ENCODE data around the gene CEP72. TPM values are rescaled to one million over a fixed set of nuclear protein-coding genes. Genes with fewer than 3 reads are reported as not detected.
"Not testable (repeated sequence)": the region's sequence is repeated elsewhere in the genome, so short reads cannot be mapped to it uniquely, and the experiment has no call there.

The CEP72 gene
- total and polyA plus RNA-seq, 10 of the 15 experiments (the other 5 are each of a cell fraction or from before 2014, with no cell fraction given): 0.35 to 13.5 (median 8.3) TPM

DNA sequence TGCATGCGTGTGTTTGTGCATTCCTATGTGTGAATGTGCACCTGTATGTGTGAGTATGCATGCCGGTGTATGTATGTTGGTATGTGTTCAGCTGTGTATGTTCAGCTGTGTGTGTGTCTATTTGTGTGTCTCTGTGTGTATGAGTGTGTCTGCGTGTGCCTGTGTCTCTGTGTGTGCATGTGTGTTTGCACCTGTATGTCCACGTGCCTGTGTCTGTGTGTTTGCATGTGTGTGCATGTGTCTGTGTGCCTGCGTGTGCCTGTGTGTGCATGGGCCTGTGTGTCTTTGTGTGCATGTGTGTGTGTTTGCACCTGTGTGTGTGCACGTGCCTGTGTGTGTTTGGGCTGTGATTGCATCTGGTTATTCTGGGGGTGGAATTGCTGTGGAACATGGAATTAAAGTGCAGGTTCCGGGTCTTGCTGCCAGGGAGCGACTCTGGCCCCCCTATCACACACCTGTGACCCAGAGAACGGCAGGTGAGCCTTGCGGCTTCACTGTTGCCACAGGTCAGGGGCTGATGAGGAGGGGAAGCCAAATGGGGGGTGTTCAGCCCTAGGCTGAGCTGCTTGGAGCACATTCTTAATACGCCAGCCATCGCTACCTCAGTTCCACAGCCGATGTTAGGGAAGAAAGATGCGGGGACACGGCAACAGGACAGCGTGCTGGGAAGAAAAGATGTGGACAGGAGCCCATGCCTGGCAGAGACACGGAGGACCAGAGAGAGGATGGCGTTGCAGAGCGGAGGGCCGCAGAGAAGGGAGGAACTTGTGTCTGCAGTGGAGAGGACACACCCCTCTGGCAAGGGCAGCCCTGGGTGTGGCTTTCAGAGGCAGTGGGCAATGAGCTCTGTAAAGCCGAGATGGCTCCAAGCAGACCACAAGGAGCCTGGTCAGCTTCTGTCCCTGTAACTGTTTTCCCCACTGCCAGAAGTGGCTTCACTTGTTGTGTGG, 84.9 kb downstream of the CEP72 start:
- ATAC-seq; H3K4me3 ChIP-seq; H3K9ac ChIP-seq (ENCODE audit: control insufficient read depth, insufficient read depth, low read length); BruUV-seq (replicated peaks); RAD21 ChIA-PET (ENCODE audit: unreplicated experiment); FAIRE-seq; CTCF ChIA-PET; H4K20me1 ChIP-seq (ENCODE audit: control insufficient read depth, insufficient read depth); DNase-seq (ENCODE audit: low read depth, low spot score); H3K4me2 ChIP-seq (ENCODE audit: control insufficient read depth, insufficient read depth); H3K79me2 ChIP-seq (ENCODE audit: control insufficient read depth, insufficient read depth, low read length); H2AFZ ChIP-seq (ENCODE audit: control insufficient read depth, low read depth, low read length); intact Hi-C loops (cut with micrococcal nuclease; ENCODE audit: unreplicated experiment); H3K27me3 ChIP-seq (replicated peaks in 1 of 2; ENCODE audit: control insufficient read depth in 2 of 2, insufficient read depth in 2 of 2, low read length in 1 of 2); H3K9me3 ChIP-seq (replicated peaks; ENCODE audit: control insufficient read depth, insufficient read depth, low read length); H3K4me1 ChIP-seq (ENCODE audit: control insufficient read depth, insufficient read depth, low read length); SMC1A ChIA-PET (ENCODE audit: uncharacterized antibody, unreplicated experiment); H3K27ac ChIP-seq (ENCODE audit: control insufficient read depth, insufficient read depth); in situ Hi-C loops (cut with MboI); POLR2A ChIA-PET; H3K36me3 ChIP-seq (ENCODE audit: control insufficient read depth in 2 of 2, insufficient read depth in 2 of 2, low read length in 1 of 2): not testable (repeated sequence)
- WGBS (ENCODE audit: insufficient coverage, insufficient replicate concordance, low lambda C conversion rate, missing lambda C conversion rate): 87% methylated on average over 9 of the region's 21 CpGs

Other genes starting within 250 kb of the CEP72 start
- gene EXOC3, start 169.2 kb upstream of the CEP72 start, total RNA-seq (2014; rRNA removed): 28.6 and 32.5 TPM in 2 replicates
- 22.4 and 25.4 TPM in 2 replicates for gene EXOC3, start 169.2 kb upstream of the CEP72 start, total RNA-seq (2014; rRNA removed; fragmentation: Illumina TruSeq; extraction: Trizol)
- gene EXOC3, start 169.2 kb upstream of the CEP72 start, total RNA-seq (2021): 48.9 and 50.3 TPM in 2 replicates
- 16.4 and 22.6 TPM in 2 replicates for gene EXOC3, start 169.2 kb upstream of the CEP72 start, polyA plus RNA-seq (2011; rRNA removed)
- gene EXOC3, start 169.2 kb upstream of the CEP72 start, polyA plus RNA-seq (2014; fragmentation: Illumina TruSeq; extraction: Trizol): 18.5 and 24.8 TPM in 2 replicates
- gene EXOC3, start 169.2 kb upstream of the CEP72 start, polyA plus RNA-seq (2014; fragmentation: Nextera tagmentation; extraction: Ambion mirVana): 1 to 10 TPM; 1.6 to 7.2 TPM
- 30.5 and 33.2 TPM in 2 replicates for gene EXOC3, start 169.2 kb upstream of the CEP72 start, polyA plus RNA-seq (2014; rRNA removed)
- gene EXOC3, start 169.2 kb upstream of the CEP72 start, polyA plus RNA-seq (2016; fragmentation: Nextera tagmentation; extraction: Ambion mirVana): 10 to 100 TPM; 52.7 to 53.0 TPM
- 2.8 and 3.2 TPM in 2 replicates for gene SLC9A3, start 87.9 kb upstream of the CEP72 start, total RNA-seq (2014; rRNA removed)
- gene SLC9A3, start 87.9 kb upstream of the CEP72 start, total RNA-seq (2014; rRNA removed; fragmentation: Illumina TruSeq; extraction: Trizol): 0.89 and 1.1 TPM in 2 replicates
- 2.3 and 2.5 TPM in 2 replicates for gene SLC9A3, start 87.9 kb upstream of the CEP72 start, total RNA-seq (2021)
- 1.1 and 1.6 TPM in 2 replicates for gene SLC9A3, start 87.9 kb upstream of the CEP72 start, polyA plus RNA-seq (2011; rRNA removed)
- gene SLC9A3, start 87.9 kb upstream of the CEP72 start, polyA plus RNA-seq (2014; fragmentation: Illumina TruSeq; extraction: Trizol): 1.5 and 1.7 TPM in 2 replicates
- under 1 TPM in 1 of 2 experiments, not detected in 1; 0.04 TPM for gene SLC9A3, start 87.9 kb upstream of the CEP72 start, polyA plus RNA-seq (2014; fragmentation: Nextera tagmentation; extraction: Ambion mirVana)
- 4.7 and 5.2 TPM in 2 replicates for gene SLC9A3, start 87.9 kb upstream of the CEP72 start, polyA plus RNA-seq (2014; rRNA removed)
- 1 to 10 TPM; 2.9 to 3.1 TPM for gene SLC9A3, start 87.9 kb upstream of the CEP72 start, polyA plus RNA-seq (2016; fragmentation: Nextera tagmentation; extraction: Ambion mirVana)
- under 0.01 TPM in 1 of 2 replicates, not detected in the other for gene TPPP, start 81.0 kb downstream of the CEP72 start, total RNA-seq (2014; rRNA removed)
- 0.04 TPM in 1 of 2 replicates, not detected in the other for gene TPPP, start 81.0 kb downstream of the CEP72 start, total RNA-seq (2014; rRNA removed; fragmentation: Illumina TruSeq; extraction: Trizol)
- 0.03 TPM in 1 of 2 replicates, not detected in the other for gene TPPP, start 81.0 kb downstream of the CEP72 start, total RNA-seq (2021)
- 0.01 and 0.07 TPM in 2 replicates for gene TPPP, start 81.0 kb downstream of the CEP72 start, polyA plus RNA-seq (2011; rRNA removed)
- 0.01 TPM in 1 of 2 replicates, not detected in the other for gene TPPP, start 81.0 kb downstream of the CEP72 start, polyA plus RNA-seq (2014; fragmentation: Illumina TruSeq; extraction: Trizol)
- gene TPPP, start 81.0 kb downstream of the CEP72 start, polyA plus RNA-seq (2014; fragmentation: Nextera tagmentation; extraction: Ambion mirVana): not detected
- not detected in 2 replicates for gene TPPP, start 81.0 kb downstream of the CEP72 start, polyA plus RNA-seq (2014; rRNA removed)
- gene TPPP, start 81.0 kb downstream of the CEP72 start, polyA plus RNA-seq (2016; fragmentation: Nextera tagmentation; extraction: Ambion mirVana): under 1 TPM; 0.03 to 0.24 TPM
- gene ZDHHC11B, start 172.4 kb downstream of the CEP72 start, total RNA-seq (2014; rRNA removed): not detected in 2 replicates
- gene ZDHHC11B, start 172.4 kb downstream of the CEP72 start, total RNA-seq (2014; rRNA removed; fragmentation: Illumina TruSeq; extraction: Trizol): not detected in 2 replicates
- 0.13 TPM in 1 of 2 replicates, not detected in the other for gene ZDHHC11B, start 172.4 kb downstream of the CEP72 start, total RNA-seq (2021)
- not detected in 2 replicates for gene ZDHHC11B, start 172.4 kb downstream of the CEP72 start, polyA plus RNA-seq (2011; rRNA removed)
- gene ZDHHC11B, start 172.4 kb downstream of the CEP72 start, polyA plus RNA-seq (2014; fragmentation: Illumina TruSeq; extraction: Trizol): 0.01 TPM in 1 of 2 replicates, not detected in the other
- under 1 TPM in 1 of 2 experiments, not detected in 1; 0.09 TPM for gene ZDHHC11B, start 172.4 kb downstream of the CEP72 start, polyA plus RNA-seq (2014; fragmentation: Nextera tagmentation; extraction: Ambion mirVana)
- gene ZDHHC11B, start 172.4 kb downstream of the CEP72 start, polyA plus RNA-seq (2014; rRNA removed): 0.10 TPM in 1 of 2 replicates, not detected in the other
- gene ZDHHC11B, start 172.4 kb downstream of the CEP72 start, polyA plus RNA-seq (2016; fragmentation: Nextera tagmentation; extraction: Ambion mirVana): not detected
- 0.11 and 0.60 TPM in 2 replicates for gene ZDHHC11, start 238.6 kb downstream of the CEP72 start, total RNA-seq (2014; rRNA removed)
- 0.13 and 0.23 TPM in 2 replicates for gene ZDHHC11, start 238.6 kb downstream of the CEP72 start, total RNA-seq (2014; rRNA removed; fragmentation: Illumina TruSeq; extraction: Trizol)
- gene ZDHHC11, start 238.6 kb downstream of the CEP72 start, total RNA-seq (2021): 0.61 and 1.4 TPM in 2 replicates
- gene ZDHHC11, start 238.6 kb downstream of the CEP72 start, polyA plus RNA-seq (2011; rRNA removed): 0.14 and 0.35 TPM in 2 replicates
- 0.13 and 1.3 TPM in 2 replicates for gene ZDHHC11, start 238.6 kb downstream of the CEP72 start, polyA plus RNA-seq (2014; fragmentation: Illumina TruSeq; extraction: Trizol)
- under 1 TPM; 0.04 to 0.19 TPM for gene ZDHHC11, start 238.6 kb downstream of the CEP72 start, polyA plus RNA-seq (2014; fragmentation: Nextera tagmentation; extraction: Ambion mirVana)
- 0.32 and 0.55 TPM in 2 replicates for gene ZDHHC11, start 238.6 kb downstream of the CEP72 start, polyA plus RNA-seq (2014; rRNA removed)
- under 1 TPM; 0.28 to 0.43 TPM for gene ZDHHC11, start 238.6 kb downstream of the CEP72 start, polyA plus RNA-seq (2016; fragmentation: Nextera tagmentation; extraction: Ambion mirVana)

All from GM12878 (cell line).